NOMO-1 (cell line): ENCODE data around the gene IFIH1.

ENCODE experiments used
- DNase-seq, 2 experiments: peaks; one replicate each; lab custom pipeline; 2025; ENCODE audit not compliant: unreplicated experiment in 2 of 2; lab: John Stamatoyannopoulos, UW

The IFIH1 gene

GRCh38 chr2:162220368-162220767 is 98.1 kb downstream of the IFIH1 start:
- DNase-seq = no peak

- no peak for DNase-seq
These were observed 99.1 kb downstream of the IFIH1 start for GRCh38 chr2:162219426-162219825.

GRCh38 chr2:162217598-162217997 is 100.9 kb downstream of the IFIH1 start:
- no peak for DNase-seq
